Fibroblast of lung (primary cell): ENCODE data around the gene AASDHPPT.

Source experiments
- EZH2 ChIP-seq: IDR thresholded peaks from 2 replicates; pipeline ENCODE4 v1.5.1; 2012; ENCODE audit warnings: low read length, control low read depth, mild to moderate bottlenecking; ENCODE audit errors: missing control alignments
- TF ChIP-seq, protein P1 (sequence below), 2 donors: IDR thresholded peaks in 1 of 2; conservative IDR thresholded peaks in 1 of 2; 1 replicate in 1 of 2; 2 replicates in 1 of 2; pipeline ENCODE4 v1.5.1; 2011 to 2012; ENCODE audit warnings: low read length in 2 of 2, control low read depth in 1 of 2, inconsistent platforms in 1 of 2, low read depth in 1 of 2, mild to moderate bottlenecking in 1 of 2

DNA sequence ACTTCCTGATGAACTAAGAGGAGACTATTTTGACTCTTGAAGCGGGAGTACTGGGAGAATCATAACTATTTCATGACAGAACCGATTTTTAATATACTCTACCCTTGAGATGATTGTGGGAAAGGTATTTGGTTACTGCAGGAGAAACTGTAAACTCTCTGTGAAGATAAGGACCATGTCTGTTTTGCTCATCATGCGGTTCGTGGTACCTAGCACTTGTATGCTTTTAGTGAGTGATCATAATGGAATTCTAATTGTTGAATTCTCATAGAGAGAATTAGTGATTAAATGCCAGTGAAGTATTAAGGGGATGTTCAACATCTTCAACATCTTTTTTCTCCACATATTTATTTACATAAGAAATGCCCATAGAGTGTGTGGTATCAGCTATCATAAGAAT is 11.4 kb downstream of the AASDHPPT start:
- TF ChIP-seq, protein P1, sequence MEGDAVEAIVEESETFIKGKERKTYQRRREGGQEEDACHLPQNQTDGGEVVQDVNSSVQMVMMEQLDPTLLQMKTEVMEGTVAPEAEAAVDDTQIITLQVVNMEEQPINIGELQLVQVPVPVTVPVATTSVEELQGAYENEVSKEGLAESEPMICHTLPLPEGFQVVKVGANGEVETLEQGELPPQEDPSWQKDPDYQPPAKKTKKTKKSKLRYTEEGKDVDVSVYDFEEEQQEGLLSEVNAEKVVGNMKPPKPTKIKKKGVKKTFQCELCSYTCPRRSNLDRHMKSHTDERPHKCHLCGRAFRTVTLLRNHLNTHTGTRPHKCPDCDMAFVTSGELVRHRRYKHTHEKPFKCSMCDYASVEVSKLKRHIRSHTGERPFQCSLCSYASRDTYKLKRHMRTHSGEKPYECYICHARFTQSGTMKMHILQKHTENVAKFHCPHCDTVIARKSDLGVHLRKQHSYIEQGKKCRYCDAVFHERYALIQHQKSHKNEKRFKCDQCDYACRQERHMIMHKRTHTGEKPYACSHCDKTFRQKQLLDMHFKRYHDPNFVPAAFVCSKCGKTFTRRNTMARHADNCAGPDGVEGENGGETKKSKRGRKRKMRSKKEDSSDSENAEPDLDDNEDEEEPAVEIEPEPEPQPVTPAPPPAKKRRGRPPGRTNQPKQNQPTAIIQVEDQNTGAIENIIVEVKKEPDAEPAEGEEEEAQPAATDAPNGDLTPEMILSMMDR (conservative IDR thresholded peaks at IDR 0.05 in 1 of 2, IDR thresholded peaks at IDR 0.05 in 1 of 2; ENCODE audit: low read depth in 1 of 2, low read length in 2 of 2) = no peak
- no peak for TF ChIP-seq EZH2
